ENCODE results near the gene INTS13.

DNA sequence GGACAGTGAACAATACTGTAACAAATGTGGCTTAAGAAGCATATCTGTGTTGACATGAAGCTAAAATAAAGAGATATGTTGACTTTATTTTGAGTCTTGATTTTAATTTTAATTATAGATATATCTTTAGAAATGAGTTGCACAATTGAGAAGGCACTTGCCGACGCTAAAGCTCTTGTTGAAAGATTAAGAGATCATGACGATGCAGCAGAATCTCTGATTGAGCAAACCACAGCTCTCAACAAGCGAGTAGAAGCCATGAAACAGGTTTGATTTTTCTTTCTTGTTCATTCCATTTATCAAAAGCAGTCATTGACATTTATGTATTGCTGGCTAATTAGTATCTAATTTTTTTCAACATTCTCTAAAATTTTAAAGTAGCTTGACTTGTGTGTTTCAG is 16.2 kb upstream of the INTS13 start:
- TF ChIP-seq, protein P1, sequence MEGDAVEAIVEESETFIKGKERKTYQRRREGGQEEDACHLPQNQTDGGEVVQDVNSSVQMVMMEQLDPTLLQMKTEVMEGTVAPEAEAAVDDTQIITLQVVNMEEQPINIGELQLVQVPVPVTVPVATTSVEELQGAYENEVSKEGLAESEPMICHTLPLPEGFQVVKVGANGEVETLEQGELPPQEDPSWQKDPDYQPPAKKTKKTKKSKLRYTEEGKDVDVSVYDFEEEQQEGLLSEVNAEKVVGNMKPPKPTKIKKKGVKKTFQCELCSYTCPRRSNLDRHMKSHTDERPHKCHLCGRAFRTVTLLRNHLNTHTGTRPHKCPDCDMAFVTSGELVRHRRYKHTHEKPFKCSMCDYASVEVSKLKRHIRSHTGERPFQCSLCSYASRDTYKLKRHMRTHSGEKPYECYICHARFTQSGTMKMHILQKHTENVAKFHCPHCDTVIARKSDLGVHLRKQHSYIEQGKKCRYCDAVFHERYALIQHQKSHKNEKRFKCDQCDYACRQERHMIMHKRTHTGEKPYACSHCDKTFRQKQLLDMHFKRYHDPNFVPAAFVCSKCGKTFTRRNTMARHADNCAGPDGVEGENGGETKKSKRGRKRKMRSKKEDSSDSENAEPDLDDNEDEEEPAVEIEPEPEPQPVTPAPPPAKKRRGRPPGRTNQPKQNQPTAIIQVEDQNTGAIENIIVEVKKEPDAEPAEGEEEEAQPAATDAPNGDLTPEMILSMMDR (conservative IDR thresholded peaks at IDR 0.05 in 1 of 2, IDR thresholded peaks at IDR 0.05 in 1 of 2; ENCODE audit: extremely low read depth in 1 of 2, insufficient read depth in 1 of 2, low read depth in 1 of 2, low read length in 2 of 2), result no peak
- TF ChIP-seq EZH2 (IDR thresholded peaks at IDR 0.05; ENCODE audit: borderline replicate concordance, low read length), result no peak
